ENCODE measurements around the gene PHF8.

- TF ChIP-seq, protein P1, sequence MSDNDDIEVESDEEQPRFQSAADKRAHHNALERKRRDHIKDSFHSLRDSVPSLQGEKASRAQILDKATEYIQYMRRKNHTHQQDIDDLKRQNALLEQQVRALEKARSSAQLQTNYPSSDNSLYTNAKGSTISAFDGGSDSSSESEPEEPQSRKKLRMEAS (CRISPR knock-in tag; IDR thresholded peaks at IDR 0.05): no peak
- TF ChIP-seq GRHL2 (CRISPR knock-in tag; IDR thresholded peaks at IDR 0.05; ENCODE audit: insufficient replicate concordance, severe bottlenecking) (no peak), ATF3 (CRISPR knock-in tag; conservative IDR thresholded peaks at IDR 0.05) (no peak), NFE2L1 (CRISPR knock-in tag; IDR thresholded peaks at IDR 0.05) (no peak), MLX (CRISPR knock-in tag; IDR thresholded peaks at IDR 0.05) (no peak), STAT6 (CRISPR knock-in tag; conservative IDR thresholded peaks at IDR 0.05; ENCODE audit: low read depth) (no peak)
- TF ChIP-seq, protein P2, sequence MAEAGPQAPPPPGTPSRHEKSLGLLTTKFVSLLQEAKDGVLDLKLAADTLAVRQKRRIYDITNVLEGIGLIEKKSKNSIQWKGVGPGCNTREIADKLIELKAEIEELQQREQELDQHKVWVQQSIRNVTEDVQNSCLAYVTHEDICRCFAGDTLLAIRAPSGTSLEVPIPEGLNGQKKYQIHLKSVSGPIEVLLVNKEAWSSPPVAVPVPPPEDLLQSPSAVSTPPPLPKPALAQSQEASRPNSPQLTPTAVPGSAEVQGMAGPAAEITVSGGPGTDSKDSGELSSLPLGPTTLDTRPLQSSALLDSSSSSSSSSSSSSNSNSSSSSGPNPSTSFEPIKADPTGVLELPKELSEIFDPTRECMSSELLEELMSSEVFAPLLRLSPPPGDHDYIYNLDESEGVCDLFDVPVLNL (CRISPR knock-in tag; IDR thresholded peaks at IDR 0.05; ENCODE audit: borderline replicate concordance, low read depth): no peak
- TF ChIP-seq, protein P3, sequence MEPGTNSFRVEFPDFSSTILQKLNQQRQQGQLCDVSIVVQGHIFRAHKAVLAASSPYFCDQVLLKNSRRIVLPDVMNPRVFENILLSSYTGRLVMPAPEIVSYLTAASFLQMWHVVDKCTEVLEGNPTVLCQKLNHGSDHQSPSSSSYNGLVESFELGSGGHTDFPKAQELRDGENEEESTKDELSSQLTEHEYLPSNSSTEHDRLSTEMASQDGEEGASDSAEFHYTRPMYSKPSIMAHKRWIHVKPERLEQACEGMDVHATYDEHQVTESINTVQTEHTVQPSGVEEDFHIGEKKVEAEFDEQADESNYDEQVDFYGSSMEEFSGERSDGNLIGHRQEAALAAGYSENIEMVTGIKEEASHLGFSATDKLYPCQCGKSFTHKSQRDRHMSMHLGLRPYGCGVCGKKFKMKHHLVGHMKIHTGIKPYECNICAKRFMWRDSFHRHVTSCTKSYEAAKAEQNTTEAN (CRISPR knock-in tag; IDR thresholded peaks at IDR 0.05): no peak
- TF ChIP-seq, protein P4, sequence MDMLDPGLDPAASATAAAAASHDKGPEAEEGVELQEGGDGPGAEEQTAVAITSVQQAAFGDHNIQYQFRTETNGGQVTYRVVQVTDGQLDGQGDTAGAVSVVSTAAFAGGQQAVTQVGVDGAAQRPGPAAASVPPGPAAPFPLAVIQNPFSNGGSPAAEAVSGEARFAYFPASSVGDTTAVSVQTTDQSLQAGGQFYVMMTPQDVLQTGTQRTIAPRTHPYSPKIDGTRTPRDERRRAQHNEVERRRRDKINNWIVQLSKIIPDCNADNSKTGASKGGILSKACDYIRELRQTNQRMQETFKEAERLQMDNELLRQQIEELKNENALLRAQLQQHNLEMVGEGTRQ (CRISPR knock-in tag; IDR thresholded peaks at IDR 0.05): no peak
- TF ChIP-seq, protein P5, sequence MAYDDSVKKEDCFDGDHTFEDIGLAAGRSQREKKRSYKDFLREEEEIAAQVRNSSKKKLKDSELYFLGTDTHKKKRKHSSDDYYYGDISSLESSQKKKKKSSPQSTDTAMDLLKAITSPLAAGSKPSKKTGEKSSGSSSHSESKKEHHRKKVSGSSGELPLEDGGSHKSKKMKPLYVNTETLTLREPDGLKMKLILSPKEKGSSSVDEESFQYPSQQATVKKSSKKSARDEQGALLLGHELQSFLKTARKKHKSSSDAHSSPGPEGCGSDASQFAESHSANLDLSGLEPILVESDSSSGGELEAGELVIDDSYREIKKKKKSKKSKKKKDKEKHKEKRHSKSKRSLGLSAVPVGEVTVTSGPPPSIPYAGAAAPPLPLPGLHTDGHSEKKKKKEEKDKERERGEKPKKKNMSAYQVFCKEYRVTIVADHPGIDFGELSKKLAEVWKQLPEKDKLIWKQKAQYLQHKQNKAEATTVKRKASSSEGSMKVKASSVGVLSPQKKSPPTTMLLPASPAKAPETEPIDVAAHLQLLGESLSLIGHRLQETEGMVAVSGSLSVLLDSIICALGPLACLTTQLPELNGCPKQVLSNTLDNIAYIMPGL (CRISPR knock-in tag; IDR thresholded peaks at IDR 0.05): no peak
- TF ChIP-seq, protein P6, sequence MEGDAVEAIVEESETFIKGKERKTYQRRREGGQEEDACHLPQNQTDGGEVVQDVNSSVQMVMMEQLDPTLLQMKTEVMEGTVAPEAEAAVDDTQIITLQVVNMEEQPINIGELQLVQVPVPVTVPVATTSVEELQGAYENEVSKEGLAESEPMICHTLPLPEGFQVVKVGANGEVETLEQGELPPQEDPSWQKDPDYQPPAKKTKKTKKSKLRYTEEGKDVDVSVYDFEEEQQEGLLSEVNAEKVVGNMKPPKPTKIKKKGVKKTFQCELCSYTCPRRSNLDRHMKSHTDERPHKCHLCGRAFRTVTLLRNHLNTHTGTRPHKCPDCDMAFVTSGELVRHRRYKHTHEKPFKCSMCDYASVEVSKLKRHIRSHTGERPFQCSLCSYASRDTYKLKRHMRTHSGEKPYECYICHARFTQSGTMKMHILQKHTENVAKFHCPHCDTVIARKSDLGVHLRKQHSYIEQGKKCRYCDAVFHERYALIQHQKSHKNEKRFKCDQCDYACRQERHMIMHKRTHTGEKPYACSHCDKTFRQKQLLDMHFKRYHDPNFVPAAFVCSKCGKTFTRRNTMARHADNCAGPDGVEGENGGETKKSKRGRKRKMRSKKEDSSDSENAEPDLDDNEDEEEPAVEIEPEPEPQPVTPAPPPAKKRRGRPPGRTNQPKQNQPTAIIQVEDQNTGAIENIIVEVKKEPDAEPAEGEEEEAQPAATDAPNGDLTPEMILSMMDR (IDR thresholded peaks at IDR 0.05): no peak
Measured at GRCh38 chrX:53926030-53926429, 118.2 kb downstream of the PHF8 start.

Data from WTC11 (cell line).